A549 (cell line): ENCODE results near the gene PAXIP1. TPM values are rescaled to one million over a fixed set of nuclear protein-coding genes. Genes with fewer than 3 reads are reported as not detected.

Experiments
- ATAC-seq, 2 experiments: fragments of 200-7000 bp in 1 of 2; fragments of >200 bp in 1 of 2; cut with Nextera tagmentation in 1 of 2; cut with Tn5 transposase in 1 of 2; 3 replicates each; pipeline versions ENCODE4 v1.8.0 to v1.9.1; 2018 to 2020; ENCODE audit warnings: mild to moderate bottlenecking in 1 of 2, moderate library complexity in 1 of 2
- CTCF ChIA-PET: fragments of 300-600 bp; sonication (Branson Sonifier 250); formaldehyde crosslinking; extraction: SDS; loops from one replicate; lab custom pipeline; 2021; ENCODE audit warnings: antibody characterized with exemption, inconsistent platforms; lab: Yijun Ruan, JAX
- POLR2A ChIA-PET: fragments of 350-600 bp; formaldehyde crosslinking; extraction: SDS; loops from one replicate; lab custom pipeline; 2021; ENCODE audit warnings: antibody characterized with exemption, inconsistent platforms; lab: Yijun Ruan, JAX
- DNase-seq, 2 experiments: peaks; one replicate each; pipeline versions ENCODE4 v3.0.0 to v3.0.0-alpha.2; 2011 to 2016; ENCODE audit warnings: low read depth in 1 of 2, low spot score in 1 of 2
- FAIRE-seq: peaks from 2 replicates; lab custom pipeline; 2011; peaks lifted over from hg19 to GRCh38; lab: Jason Lieb, UNC
- H3K27ac ChIP-seq, 2 experiments: fragments of >200 bp; sonication (Bioruptor Twin); formaldehyde crosslinking; 3 replicates each; pipeline ENCODE4 v1.5.1; 2016 to 2017
- H3K4me1 ChIP-seq: fragments of >200 bp; sonication (Bioruptor Twin); formaldehyde crosslinking; 3 replicates; pipeline ENCODE4 v1.6.1; 2016
- H3K4me2 ChIP-seq: fragments of >200 bp; sonication (Bioruptor Twin); formaldehyde crosslinking; 3 replicates; pipeline ENCODE4 v1.6.1; 2016
- H3K4me3 ChIP-seq: fragments of >200 bp; sonication (Bioruptor Twin); formaldehyde crosslinking; 3 replicates; pipeline ENCODE4 v1.5.1; 2016
- H3K9me3 ChIP-seq: fragments of >200 bp; sonication (Bioruptor Twin); formaldehyde crosslinking; 3 replicates; pipeline ENCODE4 v1.6.1; 2016
- CEBPB ChIP-seq, 2 experiments: fragments of >200 bp in 1 of 2; sonication (Bioruptor Twin) in 1 of 2; formaldehyde crosslinking in 1 of 2; IDR thresholded peaks; 2 replicates each; pipeline ENCODE4 v1.6.1; 2012 to 2016
- EP300 ChIP-seq, 2 experiments: fragments of >200 bp; sonication (Bioruptor Twin); formaldehyde crosslinking; IDR thresholded peaks; 2 replicates in 1 of 2; 3 replicates in 1 of 2; pipeline ENCODE4 v1.6.1; 2016 to 2017
- ESRRA ChIP-seq: fragments of 150-350 bp; IDR thresholded peaks from 2 replicates; pipeline ENCODE4 v1.6.1; 2014; ENCODE audit warnings: mild to moderate bottlenecking, low read length, borderline replicate concordance
- HOXA7 ChIP-seq: fragments of 250-450 bp; sonication (Bioruptor Pico); IDR thresholded peaks from 2 replicates; pipeline ENCODE4 v1.5.0; 2020; ENCODE audit warnings: mild to moderate bottlenecking, moderate library complexity
- HOXB5 ChIP-seq: fragments of 250-450 bp; sonication (Bioruptor Pico); IDR thresholded peaks from 2 replicates; pipeline ENCODE4 v1.5.0; 2020; ENCODE audit warnings: mild to moderate bottlenecking, moderate library complexity
- KDM5A ChIP-seq: fragments of 200-600 bp; sonication (generic); IDR thresholded peaks from 2 replicates; pipeline ENCODE4 v1.6.1; 2016; ENCODE audit warnings: antibody characterized with exemption, mild to moderate bottlenecking
- MYC ChIP-seq: IDR thresholded peaks from 2 replicates; pipeline ENCODE4 v1.6.1; 2012; ENCODE audit warnings: mild to moderate bottlenecking, inconsistent platforms, low read length, improper control_type of control experiment, borderline replicate concordance
- RAD21 ChIP-seq, 2 experiments: fragments of >200 bp in 1 of 2; sonication (Bioruptor Twin) in 1 of 2; formaldehyde crosslinking in 1 of 2; IDR thresholded peaks in 1 of 2; conservative IDR thresholded peaks in 1 of 2; 2 replicates in 1 of 2; 3 replicates in 1 of 2; pipeline ENCODE4 v1.6.1; 2012 to 2018; ENCODE audit warnings: inconsistent platforms in 1 of 2
- RARB ChIP-seq: fragments of 250-450 bp; sonication (Bioruptor Pico); IDR thresholded peaks from 2 replicates; pipeline ENCODE4 v1.8.0; 2021; ENCODE audit warnings: mild to moderate bottlenecking, moderate library complexity
- RNF2 ChIP-seq: fragments of 200-600 bp; sonication (generic); IDR thresholded peaks from 2 replicates; pipeline ENCODE4 v1.6.1; 2016; ENCODE audit warnings: low read depth, mild to moderate bottlenecking, antibody characterized with exemption, moderate library complexity, borderline replicate concordance
- SMC3 ChIP-seq: fragments of >200 bp; sonication (Bioruptor Twin); formaldehyde crosslinking; IDR thresholded peaks from 3 replicates; pipeline ENCODE4 v1.6.1; 2018; ENCODE audit warnings: inconsistent platforms
- TFCP2L1 ChIP-seq: fragments of 250-450 bp; sonication (Bioruptor Pico); IDR thresholded peaks from 2 replicates; pipeline ENCODE4 v1.5.0; 2021; ENCODE audit warnings: mild to moderate bottlenecking
- ZNF302 ChIP-seq: fragments of 250-450 bp; sonication (Bioruptor Pico); IDR thresholded peaks from 2 replicates; pipeline ENCODE4 v1.9.0; 2021; ENCODE audit warnings: inconsistent platforms, mild to moderate bottlenecking, moderate library complexity
- WGBS: methylation state at CpG from one replicate; pipeline ENCODE4 v1.1.6; 2017; ENCODE audit errors: missing lambda C conversion rate; 5-methylcytosine and 5-hydroxymethylcytosine counted together
- polyA plus RNA-seq, 4 experiments: library from polyadenylated mRNA; depleted of rRNA in 3 of 4; stranded (reverse); fragments of >200 nt; fragmentation: RNase III in 1 of 4; extraction: RNeasy Plus Mini Kit Qiagen cat#74134 plus additional on column Dnase treatment in 1 of 4; gene quantifications; 2 replicates in 3 of 4; 3 replicates in 1 of 4; pipeline ENCODE4 v1.2.3, GENCODE V29; 2011 to 2017
- TF ChIP-seq, protein P1 (sequence below): fragments of >200 bp; sonication (Bioruptor Twin); formaldehyde crosslinking; IDR thresholded peaks from 3 replicates; pipeline ENCODE4 v1.6.1; 2016
- TF ChIP-seq, protein P2 (sequence below): IDR thresholded peaks from 2 replicates; pipeline ENCODE4 v1.6.1; 2012
- TF ChIP-seq, protein P3 (sequence below): fragments of >200 bp; sonication (Bioruptor Twin); formaldehyde crosslinking; IDR thresholded peaks from 3 replicates; pipeline ENCODE4 v1.5.1; 2016
- TF ChIP-seq, protein P4 (sequence below): fragments of 200-600 bp; sonication (generic); IDR thresholded peaks from 2 replicates; pipeline ENCODE4 v1.6.1; 2016; ENCODE audit warnings: antibody characterized with exemption, mild to moderate bottlenecking, moderate library complexity

Gene PAXIP1
- polyA plus RNA-seq, 2 of the 4 experiments (the other 2 are of a cell fraction) = 15.3 to 15.7 TPM

DNA sequence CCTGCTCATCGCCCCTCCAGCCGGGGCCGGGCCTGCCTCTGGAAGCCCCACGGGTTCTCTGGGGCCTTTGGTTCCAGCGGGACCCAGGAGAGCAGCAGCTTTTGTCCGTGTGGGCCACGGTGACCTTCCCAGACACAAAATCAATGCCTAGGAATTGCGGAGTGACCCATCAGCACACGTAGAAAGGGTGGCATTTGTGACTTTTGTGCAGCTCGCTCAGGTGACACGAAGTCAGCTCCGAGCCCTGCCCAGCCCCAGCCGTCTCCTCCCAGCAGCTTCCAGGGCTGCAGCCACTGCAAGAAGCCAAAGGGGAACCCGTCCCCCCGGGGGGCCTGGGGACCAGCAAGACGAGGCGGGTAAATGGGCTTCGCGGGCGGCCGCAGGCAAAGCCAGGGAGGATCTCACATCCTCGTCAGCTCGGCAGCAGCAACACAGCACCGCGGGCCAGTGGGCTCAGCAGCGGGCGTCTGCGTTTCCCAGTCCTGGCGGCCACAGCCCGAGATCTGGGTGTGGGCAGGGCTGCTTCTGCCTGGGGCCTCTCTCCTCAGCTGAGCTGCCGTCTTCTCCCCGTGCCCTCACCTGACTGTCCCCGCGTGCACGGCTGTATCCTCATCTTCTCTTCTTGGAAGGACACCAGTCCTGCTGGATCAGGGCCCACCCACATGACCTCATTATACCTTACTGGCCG is 88.5 kb downstream of the PAXIP1 start:
- TF ChIP-seq HOXB5 (CRISPR knock-in tag) (no peak), EP300 (IDR thresholded peaks at IDR 0.05) (no peak), RAD21 (conservative IDR thresholded peaks at IDR 0.05 in 1 of 2, IDR thresholded peaks at IDR 0.05 in 1 of 2) (no peak), ESRRA (no peak), RARB (CRISPR knock-in tag) (no peak), ZNF302 (no peak), TFCP2L1 (CRISPR knock-in tag) (no peak), CEBPB (IDR thresholded peaks at IDR 0.05) (no peak)
- TF ChIP-seq, protein P1, sequence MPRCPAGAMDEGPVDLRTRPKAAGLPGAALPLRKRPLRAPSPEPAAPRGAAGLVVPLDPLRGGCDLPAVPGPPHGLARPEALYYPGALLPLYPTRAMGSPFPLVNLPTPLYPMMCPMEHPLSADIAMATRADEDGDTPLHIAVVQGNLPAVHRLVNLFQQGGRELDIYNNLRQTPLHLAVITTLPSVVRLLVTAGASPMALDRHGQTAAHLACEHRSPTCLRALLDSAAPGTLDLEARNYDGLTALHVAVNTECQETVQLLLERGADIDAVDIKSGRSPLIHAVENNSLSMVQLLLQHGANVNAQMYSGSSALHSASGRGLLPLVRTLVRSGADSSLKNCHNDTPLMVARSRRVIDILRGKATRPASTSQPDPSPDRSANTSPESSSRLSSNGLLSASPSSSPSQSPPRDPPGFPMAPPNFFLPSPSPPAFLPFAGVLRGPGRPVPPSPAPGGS = no peak
- TF ChIP-seq, protein P2, sequence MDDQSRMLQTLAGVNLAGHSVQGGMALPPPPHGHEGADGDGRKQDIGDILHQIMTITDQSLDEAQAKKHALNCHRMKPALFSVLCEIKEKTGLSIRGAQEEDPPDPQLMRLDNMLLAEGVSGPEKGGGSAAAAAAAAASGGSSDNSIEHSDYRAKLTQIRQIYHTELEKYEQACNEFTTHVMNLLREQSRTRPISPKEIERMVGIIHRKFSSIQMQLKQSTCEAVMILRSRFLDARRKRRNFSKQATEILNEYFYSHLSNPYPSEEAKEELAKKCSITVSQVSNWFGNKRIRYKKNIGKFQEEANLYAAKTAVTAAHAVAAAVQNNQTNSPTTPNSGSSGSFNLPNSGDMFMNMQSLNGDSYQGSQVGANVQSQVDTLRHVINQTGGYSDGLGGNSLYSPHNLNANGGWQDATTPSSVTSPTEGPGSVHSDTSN = no peak
- Histone ChIP-seq H3K27ac (no peak overlapping the region), H3K4me2 (no peak overlapping the region), H3K4me3 (no peak overlapping the region), H3K9me3 (peaks cover 9% of the 10 kb centered on the region; the same call in 2 of the 3 replicates), H3K4me1 (no peaks in the 10 kb centered on the region)
- FAIRE-seq (no peak), DNase-seq (no peak), ATAC-seq (peak; percentile 4 to 26; a peak in 3 of 6 replicates)
- WGBS = 81% methylated on average over 23 of the region's 36 CpGs
- CTCF ChIA-PET = interaction anchor here (0.6 to 5.3 kb wide), 29 partner anchors 9 to 891 kb away, joined by 3 to 49 read pairs (median 5); no protein-coding TSS in a partner anchor
- POLR2A ChIA-PET = no interaction called here

DNA sequence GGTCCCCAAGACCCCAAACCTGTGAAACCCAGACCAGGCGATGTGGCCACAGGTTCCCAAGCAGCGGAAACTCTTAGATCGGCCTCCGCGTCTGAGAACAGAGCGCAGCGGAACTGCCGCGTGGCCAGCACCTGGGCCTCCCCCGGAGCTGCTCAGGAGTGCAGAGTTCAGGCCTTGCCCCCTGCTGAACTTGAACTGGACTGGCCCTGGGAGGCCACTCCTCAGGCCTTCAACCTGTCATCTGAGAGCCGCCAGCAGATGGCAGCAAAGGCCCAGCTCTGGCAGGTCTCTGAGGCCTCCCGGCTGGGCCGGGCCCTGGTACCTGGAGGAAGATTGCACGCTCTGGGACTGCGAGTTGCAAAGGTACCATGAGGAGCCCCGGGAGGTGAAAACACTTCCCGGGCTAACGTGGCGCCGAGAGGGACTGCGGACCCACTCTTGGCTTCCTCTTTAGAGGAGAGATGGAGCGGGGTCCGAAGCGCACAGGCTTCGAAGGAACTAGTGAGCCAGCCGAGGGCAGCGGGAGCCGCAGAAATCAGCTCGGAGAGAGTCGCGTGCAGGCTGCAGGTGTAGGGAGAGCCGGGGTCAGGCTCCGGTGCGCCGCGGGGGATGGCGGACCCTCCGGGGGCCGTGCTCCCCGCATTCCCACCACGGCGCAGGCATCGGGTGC is 89.2 kb downstream of the PAXIP1 start:
- ChIA-PET CTCF (interaction anchor here (0.6 to 5.3 kb wide), 36 partner anchors 10 to 891 kb away, joined by 3 to 49 read pairs (median 4); partner anchors contain the start of gene HTR5A), POLR2A (no interaction called here)
- H3K27ac ChIP-seq = no peak overlapping the region
- no peak overlapping the region for H3K4me3 ChIP-seq
- TF ChIP-seq KDM5A (no peak), RAD21 (conservative IDR thresholded peaks at IDR 0.05 in 1 of 2, IDR thresholded peaks at IDR 0.05 in 1 of 2) (peak; percentile 81 to 83), ESRRA (0 out of 2 replicates have a peak, but pooled peaks have one; percentile 34), HOXA7 (CRISPR knock-in tag) (no peak), SMC3 (peak; percentile 55; the same call in 2 of the 3 replicates)
- TF ChIP-seq, protein P3, sequence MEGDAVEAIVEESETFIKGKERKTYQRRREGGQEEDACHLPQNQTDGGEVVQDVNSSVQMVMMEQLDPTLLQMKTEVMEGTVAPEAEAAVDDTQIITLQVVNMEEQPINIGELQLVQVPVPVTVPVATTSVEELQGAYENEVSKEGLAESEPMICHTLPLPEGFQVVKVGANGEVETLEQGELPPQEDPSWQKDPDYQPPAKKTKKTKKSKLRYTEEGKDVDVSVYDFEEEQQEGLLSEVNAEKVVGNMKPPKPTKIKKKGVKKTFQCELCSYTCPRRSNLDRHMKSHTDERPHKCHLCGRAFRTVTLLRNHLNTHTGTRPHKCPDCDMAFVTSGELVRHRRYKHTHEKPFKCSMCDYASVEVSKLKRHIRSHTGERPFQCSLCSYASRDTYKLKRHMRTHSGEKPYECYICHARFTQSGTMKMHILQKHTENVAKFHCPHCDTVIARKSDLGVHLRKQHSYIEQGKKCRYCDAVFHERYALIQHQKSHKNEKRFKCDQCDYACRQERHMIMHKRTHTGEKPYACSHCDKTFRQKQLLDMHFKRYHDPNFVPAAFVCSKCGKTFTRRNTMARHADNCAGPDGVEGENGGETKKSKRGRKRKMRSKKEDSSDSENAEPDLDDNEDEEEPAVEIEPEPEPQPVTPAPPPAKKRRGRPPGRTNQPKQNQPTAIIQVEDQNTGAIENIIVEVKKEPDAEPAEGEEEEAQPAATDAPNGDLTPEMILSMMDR = peak; percentile 76
- 43% methylated on average over 40 of the region's 43 CpGs for WGBS
- ATAC-seq (peak; percentile 93 to 99), DNase-seq (peak; percentile 64 to 69), FAIRE-seq (no peak)
- peaks cover 9% of the 10 kb centered on the region; the same call in 2 of the 3 replicates for H3K9me3 ChIP-seq
- no peaks in the 10 kb centered on the region for H3K4me1 ChIP-seq
- peak overlapping the region; percentile 21; the same call in 1 of the 3 replicates for H3K4me2 ChIP-seq

DNA sequence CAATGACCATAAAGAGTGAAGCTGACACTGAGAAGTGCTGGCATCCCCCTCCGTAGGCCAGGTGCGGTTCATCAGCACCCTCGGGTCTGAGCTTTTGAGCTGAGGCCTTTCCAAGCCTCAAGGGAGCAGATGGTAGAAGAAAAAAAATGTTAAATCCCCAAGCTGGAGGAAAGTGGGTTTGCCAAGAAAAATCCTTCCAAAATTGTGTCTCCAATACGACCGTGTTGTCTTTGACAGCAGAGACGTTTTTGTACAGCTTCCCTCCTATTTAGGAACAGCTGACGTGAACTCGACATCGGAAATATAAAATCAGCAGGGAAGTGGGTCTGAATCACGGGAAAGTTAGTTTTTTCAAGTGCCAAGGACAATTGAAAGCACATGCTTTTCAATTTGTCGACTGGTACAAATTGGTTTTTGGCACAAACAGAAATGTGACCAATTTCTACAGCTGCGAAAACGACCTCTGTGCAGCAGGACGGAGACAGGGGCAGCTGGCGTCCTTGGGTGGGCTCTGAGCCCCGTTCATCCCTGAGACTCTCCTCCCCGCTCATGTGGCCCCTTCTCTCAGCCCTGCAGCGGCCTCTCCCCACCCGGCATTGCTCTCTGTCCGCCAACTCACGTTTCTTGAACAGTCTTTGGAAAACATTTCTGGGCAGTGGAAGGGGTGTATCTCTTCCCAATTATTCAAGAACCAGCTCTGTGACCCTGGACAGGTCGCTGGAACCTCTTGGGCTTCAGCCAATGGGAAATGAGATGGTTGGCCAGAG is 89.9 kb downstream of the PAXIP1 start:
- H3K4me3 ChIP-seq = no peak overlapping the region
- DNase-seq (no peak), ATAC-seq (no peak), FAIRE-seq (no peak)
- CTCF ChIA-PET = interaction anchor here (0.8 to 5.3 kb wide), 36 partner anchors 8 to 892 kb away, joined by 3 to 49 read pairs (median 4); partner anchors contain the start of gene HTR5A
- no peaks in the 10 kb centered on the region for H3K4me1 ChIP-seq
- no peak overlapping the region for H3K27ac ChIP-seq
- no peak overlapping the region for H3K4me2 ChIP-seq
- POLR2A ChIA-PET = interaction anchor here (0.5 kb wide), 1 partner anchor 860 kb away, joined by 6 read pairs; no protein-coding TSS in a partner anchor
- TF ChIP-seq MYC = no peak
- TF ChIP-seq, protein P2 = no peak
- TF ChIP-seq RNF2 = no peak
- TF ChIP-seq, protein P4, sequence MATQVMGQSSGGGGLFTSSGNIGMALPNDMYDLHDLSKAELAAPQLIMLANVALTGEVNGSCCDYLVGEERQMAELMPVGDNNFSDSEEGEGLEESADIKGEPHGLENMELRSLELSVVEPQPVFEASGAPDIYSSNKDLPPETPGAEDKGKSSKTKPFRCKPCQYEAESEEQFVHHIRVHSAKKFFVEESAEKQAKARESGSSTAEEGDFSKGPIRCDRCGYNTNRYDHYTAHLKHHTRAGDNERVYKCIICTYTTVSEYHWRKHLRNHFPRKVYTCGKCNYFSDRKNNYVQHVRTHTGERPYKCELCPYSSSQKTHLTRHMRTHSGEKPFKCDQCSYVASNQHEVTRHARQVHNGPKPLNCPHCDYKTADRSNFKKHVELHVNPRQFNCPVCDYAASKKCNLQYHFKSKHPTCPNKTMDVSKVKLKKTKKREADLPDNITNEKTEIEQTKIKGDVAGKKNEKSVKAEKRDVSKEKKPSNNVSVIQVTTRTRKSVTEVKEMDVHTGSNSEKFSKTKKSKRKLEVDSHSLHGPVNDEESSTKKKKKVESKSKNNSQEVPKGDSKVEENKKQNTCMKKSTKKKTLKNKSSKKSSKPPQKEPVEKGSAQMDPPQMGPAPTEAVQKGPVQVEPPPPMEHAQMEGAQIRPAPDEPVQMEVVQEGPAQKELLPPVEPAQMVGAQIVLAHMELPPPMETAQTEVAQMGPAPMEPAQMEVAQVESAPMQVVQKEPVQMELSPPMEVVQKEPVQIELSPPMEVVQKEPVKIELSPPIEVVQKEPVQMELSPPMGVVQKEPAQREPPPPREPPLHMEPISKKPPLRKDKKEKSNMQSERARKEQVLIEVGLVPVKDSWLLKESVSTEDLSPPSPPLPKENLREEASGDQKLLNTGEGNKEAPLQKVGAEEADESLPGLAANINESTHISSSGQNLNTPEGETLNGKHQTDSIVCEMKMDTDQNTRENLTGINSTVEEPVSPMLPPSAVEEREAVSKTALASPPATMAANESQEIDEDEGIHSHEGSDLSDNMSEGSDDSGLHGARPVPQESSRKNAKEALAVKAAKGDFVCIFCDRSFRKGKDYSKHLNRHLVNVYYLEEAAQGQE = no peak
- H3K9me3 ChIP-seq = peaks cover 9% of the 10 kb centered on the region; the same call in 2 of the 3 replicates
- 55% methylated on average over 22 of the region's 22 CpGs for WGBS
